Fibroblast of skin of left quadriceps (primary cell): ENCODE data around the gene RETREG1.

Source experiments
- DNase-seq, 2 experiments: peaks; one replicate each; pipeline ENCODE4 v3.0.0-alpha.2; 2013; ENCODE audit warnings: low read depth in 2 of 2

Gene RETREG1

DNA sequence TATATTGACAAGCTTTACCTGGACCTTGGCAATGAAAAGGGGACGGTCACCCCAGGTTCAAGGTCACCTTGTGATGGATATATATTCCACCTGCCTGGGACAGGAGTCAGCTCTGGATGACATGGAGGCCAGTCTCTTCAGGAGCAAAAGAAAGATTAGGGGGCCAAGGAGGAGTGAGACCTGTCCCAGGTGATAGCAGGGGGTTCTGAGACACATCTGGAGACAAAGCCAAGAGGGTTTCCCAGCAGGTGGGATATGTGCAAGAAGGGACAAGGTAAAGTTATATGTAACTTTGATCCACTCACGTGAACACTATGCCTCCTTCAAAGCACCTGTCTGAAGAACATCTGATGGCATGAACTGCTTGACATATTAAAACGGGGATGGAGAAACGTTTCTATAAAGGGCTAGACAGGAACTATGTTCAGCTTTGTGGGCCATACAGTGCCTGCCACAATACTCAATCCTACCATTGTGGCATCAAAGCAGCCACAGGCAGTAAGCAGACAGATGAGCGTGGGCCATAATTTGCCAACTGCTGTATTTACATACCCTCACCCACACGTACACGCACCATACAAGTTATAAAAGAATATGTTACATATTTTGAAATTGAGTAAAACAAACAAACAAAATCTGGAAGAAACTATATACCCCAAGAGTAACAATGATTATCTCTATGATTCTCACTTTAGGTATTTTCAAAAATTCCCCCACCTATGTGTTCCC, 88.3 kb downstream of the RETREG1 start:
- DNase-seq = no peak

GRCh38 chr5:16525651-16526050, 91.1 kb downstream of the RETREG1 start:
- DNase-seq = no peak

- DNase-seq = no peak
These were observed 92.5 kb downstream of the RETREG1 start for GRCh38 chr5:16524286-16524685.

DNA sequence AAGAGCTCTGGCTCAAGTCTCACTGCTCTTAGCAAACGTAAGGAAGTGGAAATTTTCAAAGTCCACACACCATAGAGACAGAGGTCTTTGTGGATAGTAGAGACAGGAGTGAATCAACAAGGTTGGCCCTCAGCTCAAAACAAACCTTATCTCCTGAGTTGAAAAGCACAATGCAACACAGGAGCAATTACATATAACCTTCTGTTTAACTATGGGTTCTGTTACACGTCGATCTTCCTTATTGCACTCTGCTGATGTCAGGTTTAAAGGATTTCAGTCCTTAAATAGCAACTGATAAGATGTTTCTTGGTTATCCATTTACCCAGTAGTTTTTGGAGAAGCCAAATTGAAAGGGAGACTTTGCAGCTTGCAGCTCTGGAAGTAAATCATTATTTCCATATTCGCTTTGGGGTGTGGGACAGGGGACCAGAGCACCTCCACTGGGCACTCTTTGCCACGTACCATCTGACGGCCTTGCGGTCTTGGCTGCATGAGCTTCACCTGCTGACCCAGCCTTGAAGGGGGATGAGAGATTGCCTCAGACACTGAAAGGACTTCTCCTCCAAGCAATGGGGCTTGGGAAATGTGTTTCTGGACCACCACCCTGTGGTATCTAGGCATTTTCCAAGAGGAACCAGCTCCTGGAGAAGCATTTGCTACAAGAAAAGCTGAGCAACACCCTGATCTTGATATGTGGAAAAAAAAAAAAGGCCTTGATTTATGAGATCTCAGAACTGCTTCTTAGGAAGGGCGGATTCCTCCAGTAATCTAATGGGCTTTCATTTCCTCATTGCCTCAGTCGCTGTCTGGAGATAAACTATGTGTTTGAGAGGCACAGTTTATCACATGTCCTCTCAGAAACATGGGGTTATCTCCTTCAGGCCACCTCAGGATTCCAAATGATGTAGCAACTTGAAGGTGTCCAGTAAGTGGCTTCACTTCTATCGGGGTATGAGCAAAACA, 95.0 kb downstream of the RETREG1 start:
- DNase-seq = no peak

- no peak for DNase-seq
These were observed 96.0 kb downstream of the RETREG1 start for GRCh38 chr5:16520841-16521240.

DNA sequence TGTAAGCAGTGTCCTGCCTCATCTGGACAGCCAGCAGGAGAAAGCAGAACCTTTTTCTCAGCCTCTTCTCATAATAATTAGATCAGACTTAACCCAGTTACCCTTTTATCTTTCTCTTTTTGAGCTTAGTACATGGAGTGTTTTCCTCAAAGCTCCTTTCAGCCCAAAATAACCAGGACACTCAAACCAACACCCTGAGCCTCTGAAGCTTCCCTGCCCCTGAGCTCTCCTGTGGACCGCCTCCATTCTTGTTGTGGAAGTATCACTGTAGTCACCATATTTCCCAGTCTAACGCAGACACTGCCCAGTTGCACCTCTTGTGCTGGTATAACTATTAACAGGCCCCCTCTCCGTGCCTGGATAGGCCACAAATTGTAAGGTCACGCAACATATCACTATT, 97.4 kb downstream of the RETREG1 start:
- no peak for DNase-seq

- DNase-seq = no peak
These were observed 98.2 kb downstream of the RETREG1 start for GRCh38 chr5:16518606-16519005.

DNA sequence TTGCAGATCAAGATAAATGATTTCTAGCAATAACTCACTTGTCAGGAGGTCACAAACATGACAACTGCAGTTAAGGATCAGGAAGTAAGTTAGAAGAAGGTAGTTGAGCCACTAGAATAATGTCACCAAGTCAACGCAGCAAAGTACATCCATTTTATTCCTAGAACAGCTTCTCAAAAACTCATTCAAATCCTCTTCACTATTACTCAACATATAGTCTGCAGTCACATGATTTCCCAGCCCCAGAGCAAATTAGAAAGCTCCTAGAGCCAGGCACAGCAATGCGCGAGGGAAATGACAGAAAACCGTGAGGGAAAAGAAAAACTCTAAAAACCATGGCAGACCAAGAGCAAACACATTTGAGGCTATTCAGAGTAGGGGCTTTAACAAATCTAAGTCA, 101.3 kb downstream of the RETREG1 start:
- DNase-seq = no peak

DNA sequence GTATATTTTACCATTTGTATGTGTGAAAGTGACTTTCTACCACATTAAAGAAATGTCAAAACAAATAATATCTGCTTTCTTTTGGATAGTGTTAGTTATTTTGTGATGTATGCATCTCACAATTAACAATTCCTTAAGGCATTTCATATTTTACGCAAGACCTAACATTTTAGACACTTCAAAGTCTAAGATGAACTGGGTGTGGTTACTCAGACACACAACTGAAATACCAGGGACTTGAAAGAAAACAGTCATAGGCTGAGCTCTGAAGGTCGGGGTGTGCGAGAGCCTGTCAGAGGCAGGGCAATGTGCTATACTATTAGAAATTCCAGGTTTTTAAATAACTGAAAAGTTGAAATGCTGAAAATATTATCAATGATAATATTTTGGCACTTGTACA, 106.7 kb downstream of the RETREG1 start:
- no peak for DNase-seq

DNA sequence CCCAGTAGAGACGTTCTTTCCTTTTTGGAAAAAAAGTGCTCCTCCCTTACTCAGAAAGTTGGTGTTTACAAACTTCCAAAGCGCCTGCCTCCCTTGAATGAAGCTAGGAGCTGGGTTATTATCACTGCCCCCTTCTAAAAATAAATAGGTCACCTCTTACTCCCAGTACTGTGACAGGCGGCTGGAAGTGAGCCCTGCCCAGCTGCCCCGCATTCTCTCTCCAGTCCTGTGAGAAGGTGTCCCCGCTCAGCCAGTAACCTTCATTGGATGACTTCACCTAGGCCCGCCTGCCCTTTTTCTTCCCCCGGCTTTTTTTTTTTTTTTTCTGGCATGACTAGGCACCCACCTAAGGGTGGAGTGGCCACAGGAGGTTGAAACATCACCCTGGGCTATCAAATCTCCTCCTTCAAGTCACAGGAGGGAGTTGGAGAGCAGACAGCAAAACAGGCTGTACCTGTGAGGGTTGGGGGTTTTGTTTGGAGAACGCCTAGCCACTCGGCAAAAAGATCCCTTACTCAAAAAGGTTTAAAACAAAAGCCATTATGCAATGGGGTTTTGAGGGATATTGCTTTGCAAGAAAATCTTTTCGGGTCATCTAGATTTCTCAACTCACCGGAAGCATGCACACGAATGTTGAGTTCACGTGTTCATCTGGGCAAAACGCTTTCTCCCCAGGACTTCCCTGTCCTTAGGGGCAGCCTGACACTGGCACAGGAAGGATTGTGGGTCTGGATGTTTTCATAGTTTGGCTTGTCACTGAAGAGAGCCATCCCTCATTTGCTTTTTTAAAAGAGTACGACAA, 107.9 kb downstream of the RETREG1 start:
- DNase-seq = no peak

- peak; percentile 14 to 15 for DNase-seq
These were observed 109.1 kb downstream of the RETREG1 start for GRCh38 chr5:16507716-16508115.

GRCh38 chr5:16505904-16506303, 110.9 kb downstream of the RETREG1 start:
- DNase-seq = no peak

GRCh38 chr5:16505140-16505891, 111.5 kb downstream of the RETREG1 start:
- no peak for DNase-seq

- no peak for DNase-seq
These were observed 112.2 kb downstream of the RETREG1 start for GRCh38 chr5:16504571-16504970.

DNA sequence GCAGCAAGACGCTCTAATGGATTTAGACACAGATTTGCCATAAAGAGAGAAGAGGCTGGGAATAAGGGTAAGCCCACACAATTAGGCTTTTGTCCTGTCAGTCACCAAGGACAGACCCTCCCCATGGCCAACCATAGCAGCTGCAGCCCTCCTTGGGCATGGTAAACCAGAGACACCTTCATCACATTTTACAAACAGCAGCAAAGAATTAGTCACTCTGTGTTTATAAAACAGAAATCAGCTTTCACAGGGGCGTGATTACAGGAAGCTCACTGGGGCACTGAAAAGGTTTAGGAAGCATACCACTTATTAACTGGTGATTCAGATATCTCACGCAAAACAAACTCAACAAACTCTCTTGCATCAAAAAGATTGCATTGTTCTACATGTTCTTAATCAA, 113.9 kb downstream of the RETREG1 start:
- DNase-seq = no peak

- DNase-seq = no peak
These were observed 116.8 kb downstream of the RETREG1 start for GRCh38 chr5:16500024-16500423.

GRCh38 chr5:16497546-16497945, 119.3 kb downstream of the RETREG1 start:
- no peak for DNase-seq

DNA sequence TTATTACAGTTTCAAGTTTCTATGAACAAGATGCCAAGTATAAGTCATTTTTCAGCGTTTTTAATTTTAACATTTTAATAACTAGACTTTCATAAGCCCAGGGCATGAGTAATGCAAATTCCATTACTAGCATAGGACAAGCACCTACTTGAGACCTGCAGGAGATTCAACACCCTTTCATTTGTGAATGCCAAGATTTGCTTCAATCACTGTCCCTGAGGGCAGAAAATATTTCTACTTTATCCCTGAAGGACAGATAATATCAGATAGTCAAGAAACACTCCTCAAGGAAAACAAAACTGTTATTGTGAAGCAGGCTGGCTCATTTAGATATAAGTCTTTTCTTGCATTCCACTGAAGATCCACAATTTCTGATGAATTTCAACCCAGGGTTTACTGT, 123.5 kb downstream of the RETREG1 start:
- no peak for DNase-seq

GRCh38 chr5:16492398-16493140, 124.2 kb downstream of the RETREG1 start:
- DNase-seq = no peak

DNA sequence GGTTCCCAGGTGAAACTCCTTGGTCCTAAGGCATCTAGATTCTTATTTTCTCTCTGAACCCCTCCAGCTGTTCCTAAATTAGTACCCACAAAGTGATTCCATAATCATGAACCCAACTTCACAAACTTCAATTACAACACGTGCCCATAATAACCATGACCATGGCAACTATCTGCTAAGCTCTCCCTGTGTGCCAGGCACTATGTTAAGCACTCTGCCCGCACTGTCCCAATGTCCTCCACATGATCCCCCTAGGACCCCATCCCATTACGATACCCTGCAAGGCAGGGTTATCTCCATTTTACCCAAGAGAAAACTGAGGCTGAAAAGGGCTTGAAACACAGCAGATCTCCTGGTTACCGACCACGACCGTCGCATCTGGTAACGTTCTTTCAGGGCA, 125.9 kb downstream of the RETREG1 start:
- no peak for DNase-seq
